Measurements from ENCODE around the gene TIPRL. TPM values are rescaled to one million over a fixed set of nuclear protein-coding genes. Genes with fewer than 3 reads are reported as not detected.

TIPRL gene
- total RNA-seq, 1 donor from 2014 or later: 25.3 TPM

GRCh38 chr1:168235548-168235885 lies 56.8 kb downstream of the TIPRL start:
- no peak for FAIRE-seq
- TF ChIP-seq CTCF (IDR thresholded peaks at IDR 0.05; ENCODE audit: insufficient read depth, low read length, severe bottlenecking): no peak
- no peak overlapping the region for H3K4me3 ChIP-seq (ENCODE audit: low read depth, low read length)
- H3K36me3 ChIP-seq (ENCODE audit: control insufficient read depth, insufficient read depth, low read length): peaks cover 25% of the 10 kb centered on the region
- DNase-seq (ENCODE audit: low read depth): no peak
- H3K27me3 ChIP-seq (ENCODE audit: control insufficient read depth, insufficient read depth, low read length): no peaks in the 10 kb centered on the region

GRCh38 chr1:168235937-168236336 lies 57.2 kb downstream of the TIPRL start:
- no peak for DNase-seq (ENCODE audit: low read depth)
- Histone ChIP-seq H3K36me3 (ENCODE audit: control insufficient read depth, insufficient read depth, low read length) (peaks cover 25% of the 10 kb centered on the region), H3K4me3 (ENCODE audit: low read depth, low read length) (no peak overlapping the region), H3K27me3 (ENCODE audit: control insufficient read depth, insufficient read depth, low read length) (no peaks in the 10 kb centered on the region)
- no peak for FAIRE-seq
- TF ChIP-seq CTCF (IDR thresholded peaks at IDR 0.05; ENCODE audit: insufficient read depth, low read length, severe bottlenecking): no peak

- FAIRE-seq: no peak
- H3K36me3 ChIP-seq (ENCODE audit: control insufficient read depth, insufficient read depth, low read length): peaks cover 28% of the 10 kb centered on the region
Observed at GRCh38 chr1:168236836-168237611, 58.3 kb downstream of the TIPRL start.

GRCh38 chr1:168243198-168243597 lies 64.4 kb downstream of the TIPRL start:
- TF ChIP-seq CTCF (IDR thresholded peaks at IDR 0.05; ENCODE audit: insufficient read depth, low read length, severe bottlenecking): no peak
- H3K27me3 ChIP-seq (ENCODE audit: control insufficient read depth, insufficient read depth, low read length): no peaks in the 10 kb centered on the region
- H3K4me3 ChIP-seq (ENCODE audit: low read depth, low read length): no peak overlapping the region
- FAIRE-seq (no peak), DNase-seq (ENCODE audit: low read depth) (no peak)
- H3K36me3 ChIP-seq (ENCODE audit: control insufficient read depth, insufficient read depth, low read length): peaks cover 19% of the 10 kb centered on the region

More at GRCh38 chr1:168236836-168237611, 58.3 kb downstream of the TIPRL start:
- TF ChIP-seq CTCF (IDR thresholded peaks at IDR 0.05; ENCODE audit: insufficient read depth, low read length, severe bottlenecking): no peak
- H3K4me3 ChIP-seq (ENCODE audit: low read depth, low read length): no peak overlapping the region
- no peaks in the 10 kb centered on the region for H3K27me3 ChIP-seq (ENCODE audit: control insufficient read depth, insufficient read depth, low read length)
- no peak for DNase-seq (ENCODE audit: low read depth)

- Histone ChIP-seq H3K36me3 (ENCODE audit: control insufficient read depth, insufficient read depth, low read length) (peaks cover 18% of the 10 kb centered on the region), H3K27me3 (ENCODE audit: control insufficient read depth, insufficient read depth, low read length) (no peaks in the 10 kb centered on the region), H3K4me3 (ENCODE audit: low read depth, low read length) (no peak overlapping the region)
- DNase-seq (ENCODE audit: low read depth) (no peak), FAIRE-seq (no peak)
- TF ChIP-seq CTCF (IDR thresholded peaks at IDR 0.05; ENCODE audit: insufficient read depth, low read length, severe bottlenecking): no peak
Observed at GRCh38 chr1:168243636-168244212, 65.0 kb downstream of the TIPRL start.
